Inflammatory macrophage treated with lipopolysaccharide for 4 hours (primary cell): ENCODE measurements around the gene PWP2.
A peak's percentile ranks its signal among the peaks of the same experiment; 100 is the strongest.

Experiments
- DNase-seq: peaks from one replicate; pipeline ENCODE4 v3.0.0-alpha.2; 2020

Gene PWP2

GRCh38 chr21:44107026-44107501 lies at the start of gene PWP2:
Gene PWP2 (plus strand): TSS chr21:44107399. CDS start chr21:44107417, 18 bp downstream.
- peak; percentile 38 for DNase-seq

DNA sequence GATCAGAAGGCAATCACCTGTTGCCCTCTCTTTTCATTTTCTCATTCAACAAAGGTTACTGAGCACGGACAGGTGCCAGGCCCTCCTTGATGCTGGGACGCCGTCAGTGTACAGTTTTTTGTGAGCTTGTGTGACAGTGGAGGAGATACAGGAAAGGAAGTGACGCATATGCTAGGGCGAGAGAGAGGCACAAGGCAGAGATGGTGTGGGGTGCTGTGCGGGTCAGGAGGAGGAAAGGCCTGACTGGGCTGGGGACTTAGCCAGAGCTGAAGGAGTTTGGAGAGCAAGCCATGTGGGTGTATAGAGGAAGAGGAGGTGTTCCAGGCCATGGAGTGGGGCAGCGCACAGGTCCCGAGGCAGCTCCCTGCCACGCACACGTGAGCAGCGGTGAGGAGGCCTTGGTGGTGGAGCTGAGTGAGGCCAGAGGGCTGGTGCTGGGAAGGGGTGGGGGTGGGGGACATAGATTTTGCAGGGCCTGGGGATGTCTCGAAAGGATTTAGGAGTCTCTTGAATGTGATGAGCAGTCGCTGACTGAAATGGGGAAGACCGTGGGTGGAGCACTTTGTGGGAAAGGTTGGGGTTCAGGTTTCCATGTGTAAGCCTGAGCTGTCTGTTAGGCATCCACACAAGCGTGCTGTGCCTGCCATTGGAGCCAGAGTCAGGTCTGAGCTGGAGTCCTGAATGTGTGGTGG lies 49.1 kb upstream of the PWP2 start:
- no peak for DNase-seq

DNA sequence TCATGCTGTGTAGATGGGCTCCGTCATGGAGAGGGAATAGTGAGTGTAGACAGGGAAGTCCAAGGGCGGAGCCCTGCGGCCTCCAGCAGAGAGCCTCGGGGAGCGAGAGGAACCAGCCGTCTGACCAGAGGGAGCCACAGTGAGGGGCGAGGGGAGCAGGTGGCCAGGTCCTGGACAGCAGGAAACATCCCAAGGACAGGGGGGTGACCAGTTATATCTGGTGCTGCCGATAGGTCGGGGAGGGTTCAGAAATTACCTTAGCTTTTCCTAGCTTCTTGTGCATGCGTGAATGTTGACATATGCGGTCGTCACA lies 48.6 kb upstream of the PWP2 start:
- DNase-seq, result no peak

DNA sequence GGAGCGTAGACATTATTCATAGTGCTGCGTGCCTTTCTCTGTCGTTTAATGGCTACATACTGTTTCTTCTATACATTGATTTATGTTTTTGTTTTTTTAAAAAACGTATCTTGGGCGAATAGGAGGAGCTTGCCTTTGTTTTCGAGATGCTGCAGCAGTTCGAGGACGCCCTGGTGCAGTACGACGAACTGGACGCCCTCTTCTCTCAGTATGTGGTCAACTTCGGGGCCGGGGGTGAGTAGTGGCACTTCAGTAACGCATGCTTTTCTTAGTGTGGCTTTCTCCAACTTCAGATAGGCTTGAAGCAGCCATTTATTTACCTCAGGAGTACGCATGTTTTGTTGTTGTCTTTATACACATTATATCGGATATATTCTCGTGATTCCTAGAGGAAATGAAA lies 48.2 kb upstream of the PWP2 start:
- no peak for DNase-seq

GRCh38 chr21:44059710-44060109 lies 47.5 kb upstream of the PWP2 start:
- DNase-seq, result no peak

DNA sequence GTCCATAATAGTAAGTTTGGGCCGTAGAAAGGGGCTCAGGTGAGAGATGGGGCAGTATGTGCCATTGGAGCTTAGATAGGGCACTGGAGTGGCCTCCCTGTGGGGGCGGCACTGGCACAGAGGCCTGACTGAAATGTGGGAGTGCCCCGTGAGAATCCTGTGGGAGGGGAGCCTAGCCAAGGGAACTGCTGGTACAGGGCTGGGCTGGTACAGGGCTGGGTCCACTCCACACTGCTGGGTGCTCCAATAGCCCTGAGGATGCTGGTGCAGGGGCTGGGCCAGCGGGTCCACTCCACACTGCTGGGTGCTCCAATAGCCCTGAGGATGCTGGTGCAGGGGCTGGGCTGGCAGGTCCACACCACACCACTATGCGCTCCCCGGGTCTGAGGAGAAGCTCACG lies 44.8 kb upstream of the PWP2 start:
- DNase-seq, result no peak

DNA sequence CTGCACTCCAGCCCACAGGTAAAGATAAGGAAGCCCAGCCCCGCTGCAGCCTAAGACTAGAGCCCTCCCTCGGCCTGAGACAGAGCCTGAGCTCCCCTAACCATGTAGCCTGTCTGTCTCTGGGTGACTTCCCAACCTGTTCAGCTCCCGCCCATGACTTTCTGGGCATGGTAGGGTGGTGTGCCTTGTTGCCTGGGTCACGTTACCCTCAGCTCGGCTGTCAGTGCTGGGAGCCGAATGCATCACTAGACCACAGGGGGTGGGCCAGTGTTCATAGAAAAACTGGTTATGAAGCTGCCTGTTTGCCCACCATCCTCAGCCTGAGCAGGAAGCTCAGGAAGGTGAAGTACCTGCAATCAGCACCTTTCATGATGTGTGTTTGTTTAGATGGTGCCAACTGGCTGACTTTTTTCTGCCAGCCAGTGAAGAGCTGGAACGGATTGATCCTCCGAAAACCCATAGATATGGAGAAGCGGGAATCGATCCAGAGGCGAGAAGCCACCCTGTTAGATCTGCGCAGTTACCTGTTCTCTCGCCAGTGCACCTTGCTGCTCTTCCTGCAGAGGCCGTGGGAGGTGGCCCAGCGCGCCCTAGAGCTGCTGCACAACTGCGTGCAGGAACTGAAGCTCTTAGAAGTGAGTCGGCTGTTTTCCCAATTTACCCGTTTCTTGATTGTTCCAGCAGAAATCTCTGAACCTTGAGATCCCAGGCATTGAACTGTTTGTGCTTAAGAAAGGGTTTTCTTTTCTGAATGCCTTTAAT lies 43.9 kb upstream of the PWP2 start:
- no peak for DNase-seq

DNA sequence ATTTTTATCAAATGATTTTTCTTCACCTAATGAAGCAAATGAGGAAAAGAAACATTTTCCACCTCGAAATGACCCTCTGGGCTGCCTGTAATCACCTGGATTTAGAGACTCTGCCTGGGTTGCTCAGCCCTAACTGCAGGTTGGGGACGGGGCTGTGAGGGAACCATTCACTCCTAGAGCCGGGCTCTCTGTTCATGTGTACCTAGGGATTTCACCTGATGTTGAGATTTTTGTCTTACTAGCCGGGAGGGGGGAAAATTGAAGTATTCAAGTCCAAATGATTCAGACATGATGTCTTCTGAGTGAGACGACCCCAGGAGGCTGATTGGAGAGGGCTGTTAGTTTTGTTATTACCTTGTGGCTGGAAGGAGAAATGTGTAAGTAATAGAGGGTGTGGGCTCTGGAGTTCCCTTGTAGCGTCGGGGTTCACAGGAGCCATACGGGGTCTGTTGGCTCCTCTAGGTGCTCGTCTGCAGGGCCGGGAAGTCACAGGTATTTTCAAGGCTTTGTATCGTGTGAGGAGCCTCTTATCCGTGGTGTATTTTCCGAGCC lies 42.3 kb upstream of the PWP2 start:
- no peak for DNase-seq

DNA sequence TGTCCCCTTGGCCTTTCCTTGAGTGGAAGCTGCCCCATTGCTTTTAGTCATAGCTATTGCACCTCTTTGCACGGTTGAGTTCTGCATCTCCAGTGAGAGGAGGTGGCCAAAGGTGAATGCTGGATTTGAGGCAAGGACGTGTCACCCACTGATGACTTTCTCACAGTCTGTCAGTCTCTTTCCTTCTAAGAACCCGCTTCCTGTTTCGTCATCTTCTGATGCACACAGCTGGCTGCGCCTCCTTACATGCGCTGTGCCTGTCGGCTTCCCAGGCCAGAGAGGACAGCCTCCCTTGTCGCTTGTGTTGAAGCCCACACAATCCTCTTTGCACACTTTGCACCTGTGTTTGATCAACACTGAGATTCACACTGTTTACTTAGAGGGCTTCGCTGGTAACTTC lies 41.8 kb upstream of the PWP2 start:
- DNase-seq, result peak; percentile 75

DNA sequence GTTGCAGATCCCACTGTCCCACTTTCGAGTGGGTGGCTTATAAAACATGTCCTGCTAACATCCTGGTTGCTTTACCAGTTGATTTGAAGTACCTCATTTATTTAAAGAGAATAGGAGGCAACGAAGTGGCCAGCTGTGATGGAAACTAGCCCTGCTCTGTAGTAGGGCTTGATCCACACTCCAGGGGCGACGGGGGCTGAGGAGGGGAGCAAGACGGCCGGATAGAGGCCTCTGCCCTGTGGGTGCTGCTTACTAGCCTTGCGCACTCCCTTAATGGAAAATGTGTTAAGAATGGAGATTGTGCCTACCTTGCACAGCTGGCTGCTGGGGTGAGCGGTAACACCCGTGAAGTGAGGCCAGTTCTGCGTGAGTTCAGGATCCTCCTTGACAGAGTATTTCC lies 41.1 kb upstream of the PWP2 start:
- no peak for DNase-seq

DNA sequence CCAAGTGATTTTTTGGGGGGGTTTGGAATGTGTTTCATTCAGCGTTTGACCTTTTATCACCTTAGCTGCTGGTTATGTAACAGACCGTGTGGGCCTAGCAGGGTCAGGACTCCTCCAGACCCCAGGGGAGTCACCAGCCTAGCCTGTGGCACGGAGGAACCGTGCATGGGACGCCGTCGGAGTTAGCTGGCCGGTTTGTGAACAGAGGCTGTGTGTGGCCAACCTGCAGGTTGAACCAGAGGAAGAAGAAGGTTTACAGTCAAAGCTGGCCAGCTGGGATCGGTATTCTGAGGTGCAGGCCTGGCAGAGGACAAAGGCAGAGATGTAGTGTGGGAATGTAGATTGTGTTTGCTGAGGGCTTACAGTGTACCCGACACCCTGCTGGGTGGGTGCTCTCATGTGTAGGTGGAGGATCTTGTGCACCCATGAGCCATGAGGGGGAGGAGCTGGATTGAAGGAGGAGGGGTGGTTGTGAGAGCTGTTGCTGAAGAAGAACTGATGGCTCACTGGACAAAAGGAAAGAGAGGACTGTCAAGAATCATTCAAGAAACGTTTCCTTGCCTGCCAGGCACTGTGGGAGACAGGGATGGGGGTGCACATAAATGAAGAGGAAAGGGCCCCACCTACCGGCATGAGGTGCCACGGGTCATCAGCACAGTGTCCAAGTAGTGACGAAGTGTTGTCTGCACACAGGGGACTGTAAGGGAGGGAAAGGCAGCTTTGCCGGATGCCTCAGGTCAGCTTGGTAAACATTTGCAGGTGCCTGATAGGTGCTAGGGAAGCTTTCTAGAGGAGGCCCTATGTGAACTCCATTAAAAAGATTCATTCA lies 40.0 kb upstream of the PWP2 start:
- no peak for DNase-seq

DNA sequence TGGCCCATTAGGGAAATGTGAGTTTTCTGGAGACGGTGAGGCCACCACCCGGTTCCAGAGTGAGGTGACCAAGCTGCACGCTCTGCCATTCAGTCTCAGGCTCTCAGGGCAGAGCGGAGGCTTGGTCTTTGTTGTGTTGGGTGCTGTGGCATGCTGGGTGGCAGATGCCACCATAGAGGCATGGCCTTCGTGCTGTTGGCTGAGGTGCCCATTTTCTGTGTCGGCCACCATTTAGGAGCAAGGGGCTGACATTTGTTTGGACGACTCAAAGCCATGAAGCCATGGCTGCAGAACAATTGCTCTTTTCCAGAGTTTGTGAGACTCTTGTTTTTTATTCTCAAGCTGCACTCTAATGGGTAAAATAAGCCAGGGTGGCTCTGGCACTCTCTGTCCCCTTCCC lies 36.8 kb upstream of the PWP2 start:
- no peak for DNase-seq

DNA sequence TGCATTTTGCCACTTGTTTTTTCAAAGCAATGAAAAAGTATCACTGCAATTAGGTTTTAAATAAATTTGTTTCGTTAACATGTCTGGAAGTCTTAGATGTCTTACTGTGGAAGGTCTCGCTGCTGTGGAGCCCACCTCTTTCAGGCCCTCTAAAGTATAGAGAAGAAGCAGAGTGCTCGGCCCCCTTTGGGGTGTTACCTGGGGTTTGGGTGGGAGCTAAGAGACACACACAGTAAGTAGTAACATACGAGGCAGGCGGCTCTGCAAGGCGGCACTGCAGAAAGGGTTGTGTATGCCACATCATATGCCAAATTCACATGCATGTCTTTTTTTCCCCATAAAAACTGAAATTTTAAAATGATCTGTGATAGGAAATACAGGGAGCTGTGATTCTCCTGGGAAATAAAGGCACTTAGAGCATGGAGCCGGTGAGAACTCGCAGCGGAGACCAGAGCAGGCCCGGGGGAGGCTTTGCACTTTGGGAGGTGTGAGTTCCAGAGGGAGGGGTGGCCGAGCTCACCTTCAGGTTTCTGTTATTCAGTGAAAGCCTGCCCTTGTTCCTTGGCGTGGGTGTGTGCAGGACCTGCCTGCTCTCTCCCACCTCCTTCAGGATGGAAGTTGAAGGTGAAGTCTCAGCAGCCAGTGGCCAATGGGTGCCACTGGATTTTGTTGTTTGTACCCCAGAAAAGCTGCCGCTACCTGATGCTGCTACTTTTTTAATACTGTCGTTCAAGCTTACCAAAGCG lies 35.7 kb upstream of the PWP2 start:
- no peak for DNase-seq

GRCh38 chr21:44072111-44072510 lies 35.1 kb upstream of the PWP2 start:
- no peak for DNase-seq

DNA sequence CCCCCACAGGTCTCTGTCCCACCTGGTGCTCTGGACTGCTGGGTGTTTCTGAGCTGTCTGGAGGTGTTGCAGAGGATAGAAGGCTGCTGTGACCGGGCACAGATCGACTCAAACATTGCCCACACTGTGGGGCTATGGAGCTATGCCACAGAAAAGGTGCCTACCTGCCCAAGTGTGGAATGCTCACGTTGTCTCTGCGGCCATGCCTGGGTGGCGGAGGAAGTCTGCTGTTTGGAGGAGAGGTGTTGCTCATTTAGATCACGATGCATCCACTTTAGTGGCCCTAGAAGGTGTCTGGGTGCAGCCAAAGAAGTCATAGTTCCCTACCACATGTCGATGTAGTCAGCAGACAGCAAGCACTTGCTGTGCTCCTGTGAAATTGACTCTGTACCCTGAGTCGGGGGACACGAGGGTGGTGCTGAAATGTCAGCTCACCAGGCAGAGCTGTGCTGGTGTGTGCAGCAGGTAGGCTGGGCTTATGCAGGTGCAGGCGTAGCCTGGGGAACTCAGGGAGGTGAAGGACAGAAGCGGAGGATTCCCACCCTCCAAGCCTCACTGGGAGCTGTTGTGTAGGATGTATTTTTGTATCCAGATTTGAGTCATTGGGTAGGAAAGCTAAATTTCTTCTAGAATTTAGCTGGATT lies 32.8 kb upstream of the PWP2 start:
- DNase-seq, result no peak

GRCh38 chr21:44076316-44076715 lies 30.9 kb upstream of the PWP2 start:
- no peak for DNase-seq

- DNase-seq, result no peak
Measured at GRCh38 chr21:44078411-44078981, 28.7 kb upstream of the PWP2 start.

DNA sequence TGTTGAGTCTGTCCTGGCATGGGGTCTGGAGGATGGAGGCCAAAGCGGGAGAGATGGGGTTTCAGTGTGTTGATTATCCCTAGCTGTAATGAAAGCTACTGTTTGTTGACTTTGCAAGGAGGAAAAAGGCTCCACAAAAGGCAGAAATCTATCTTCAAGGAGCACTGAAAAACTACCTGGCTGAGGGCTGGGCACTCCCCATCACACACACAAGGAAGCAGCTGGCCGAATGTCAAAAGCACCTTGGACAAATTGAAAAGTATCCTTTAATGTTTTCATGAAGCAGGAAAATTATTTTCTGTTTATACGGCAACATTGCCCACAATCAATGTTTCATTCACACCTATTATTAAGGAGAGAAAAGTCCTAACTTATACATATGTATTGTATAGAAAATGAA lies 27.8 kb upstream of the PWP2 start:
- no peak for DNase-seq

DNA sequence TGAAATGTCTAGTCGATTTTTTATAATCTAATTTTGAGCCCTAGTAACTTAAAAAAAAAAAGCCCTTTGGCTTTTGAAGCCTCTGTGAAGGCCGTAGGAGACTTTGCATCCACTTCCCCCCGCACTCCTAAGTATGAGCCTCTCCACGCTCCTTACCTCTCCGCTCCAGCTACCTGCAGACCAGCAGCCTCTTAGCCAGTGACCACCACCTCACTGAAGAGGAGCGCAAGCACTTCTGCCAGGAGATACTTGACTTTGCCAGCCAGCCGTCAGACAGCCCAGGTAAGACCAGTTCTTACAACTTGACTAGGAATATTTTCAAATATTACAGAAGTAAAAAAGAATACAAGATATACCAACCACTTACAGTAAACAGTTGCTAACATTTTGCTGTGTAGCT lies 27.4 kb upstream of the PWP2 start:
- DNase-seq, result no peak

GRCh38 chr21:44082648-44083440 lies 24.4 kb upstream of the PWP2 start:
- DNase-seq, result no peak
